Spleen (tissue), 13 donors: ENCODE results near the gene ETFB. TPM values are rescaled to one million over a fixed set of nuclear protein-coding genes. Genes with fewer than 3 reads are reported as not detected.

Experiments
- DNase-seq: peaks from one replicate; pipeline ENCODE4 v3.0.0-alpha.2; 2020
- H3K27ac ChIP-seq, 8 donors: fragments of 200-600 bp; sonication (generic) in 7 of 8; 1 replicate in 4 of 8; 2 replicates in 4 of 8; pipeline versions ENCODE4 v1.5.0 to v1.8.0; 2016 to 2021; ENCODE audit warnings: inconsistent platforms in 4 of 8, mild to moderate bottlenecking in 4 of 8, moderate library complexity in 1 of 8
- H3K27me3 ChIP-seq, 7 donors: fragments of 200-600 bp; sonication (generic) in 6 of 7; replicated peaks in 1 of 7; 1 replicate in 4 of 7; 2 replicates in 3 of 7; pipeline versions ENCODE4 v1.5.0 to v1.8.0; 2016 to 2021; ENCODE audit warnings: inconsistent platforms in 3 of 7, mild to moderate bottlenecking in 1 of 7
- H3K36me3 ChIP-seq, 6 donors: fragments of 200-600 bp; sonication (generic) in 5 of 6; 1 replicate in 4 of 6; 2 replicates in 2 of 6; pipeline versions ENCODE4 v1.5.0 to v1.8.0; 2016 to 2021; ENCODE audit warnings: inconsistent platforms in 2 of 6
- H3K4me1 ChIP-seq, 6 donors: fragments of 200-600 bp; sonication (generic) in 5 of 6; 1 replicate in 3 of 6; 2 replicates in 3 of 6; pipeline versions ENCODE4 v1.5.0 to v1.8.0; 2016 to 2021; ENCODE audit warnings: inconsistent platforms in 3 of 6
- H3K4me3 ChIP-seq, 8 donors: fragments of 200-600 bp; sonication (generic) in 7 of 8; 1 replicate in 4 of 8; 2 replicates in 4 of 8; pipeline versions ENCODE4 v1.5.0 to v1.8.0; 2016 to 2021; ENCODE audit warnings: inconsistent platforms in 4 of 8, mild to moderate bottlenecking in 4 of 8, moderate library complexity in 2 of 8
- H3K9me3 ChIP-seq, 8 donors: fragments of 200-600 bp; sonication (generic) in 7 of 8; 1 replicate in 4 of 8; 2 replicates in 4 of 8; pipeline versions ENCODE4 v1.5.0 to v1.8.0; 2016 to 2021; ENCODE audit warnings: inconsistent platforms in 4 of 8
- POLR2A ChIP-seq, 3 donors: fragments of 450-650 bp; IDR thresholded peaks; one replicate each; pipeline ENCODE4 v1.5.1; 2017; ENCODE audit warnings: antibody characterized with exemption in 3 of 3, mild to moderate bottlenecking in 1 of 3
- POLR2AphosphoS5 ChIP-seq, 3 donors: sonication (generic); formaldehyde crosslinking; IDR thresholded peaks; one replicate each; pipeline ENCODE4 v1.5.1; 2017; ENCODE audit warnings: antibody characterized with exemption in 3 of 3
- WGBS, 5 donors: extraction: QIAGEN DNeasy Blood & Tissue Kit in 3 of 5; methylation state at CpG; one replicate each; pipeline versions ENCODE4 v1.1.5 to v1.1.7; 2013 to 2018; 5-methylcytosine and 5-hydroxymethylcytosine counted together
- intact Hi-C: fragments of 100-400 bp; cut with DNase I; formaldehyde crosslinking; loops from one replicate; pipeline ENCODE4 v1.15.0; 2023; ENCODE audit warnings: low total_unique reads
- long read RNA-seq, 2 donors: transcript quantifications; one replicate each; lab custom pipeline, GENCODE V29; 2026
- polyA plus RNA-seq, 3 donors: library from polyadenylated mRNA; stranded (reverse); fragments of 200-250 nt; gene quantifications; one replicate each; pipeline ENCODE4 v1.2.1, GENCODE V29; 2013
- total RNA-seq, 7 donors: library from RNA; depleted of rRNA in 3 of 7; stranded (reverse); fragments of >200 nt in 3 of 7; fragmentation: NEBNext Ultra II Directional in 4 of 7; extraction: Animal tissue kit (Norgen Biotek cat#: 25700) in 4 of 7; gene quantifications; one replicate each; pipeline versions ENCODE4 v1.1.0 to v1.2.1, GENCODE V29; 2016 to 2021
- TF ChIP-seq, protein P1 (sequence below), 11 experiments: fragments of 200-600 bp in 7 of 11; fragments of 450-650 bp in 4 of 11; sonication (generic) in 4 of 11; IDR thresholded peaks in 8 of 11; conservative IDR thresholded peaks in 3 of 11; 1 replicate in 7 of 11; 2 replicates in 4 of 11; pipeline versions ENCODE4 v1.4.0 to v1.8.0; 2016 to 2021; ENCODE audit warnings: antibody characterized with exemption in 11 of 11, inconsistent platforms in 4 of 11, mild to moderate bottlenecking in 1 of 11
- donor health status: healthy with polysubstance abuse.
- donor health status: DM: no; HTN: no; CAD: no; lungs with moderate emphysema.
- donor health status: DM: no; HTN: no; CAD: no.
- donor health status: Bipolar disorder and iron deficiency.
- donor health status: healthy.
- donor health status: DM: no; HTN: no; CAD: no.
- donor health status: DM: yes; HTN: yes; CAD: no.

The ETFB gene
- total RNA-seq (10 to 100 TPM; 41.4 to 78.0 (median 54.1) TPM), polyA plus RNA-seq (100 to 1,000 TPM in 1 of 3 donors, 10 to 100 TPM in 2; 81.6 to 133 (median 93.5) TPM)
- long read RNA-seq, donor 1, transcript ETFB-201 (6 exons, 900 nt), result major isoform, 44 of 85 reads
- long read RNA-seq, donor 1, partial matches to known transcripts, result 37 of 85 reads
- long read RNA-seq, donor 1, other reads (novel, unspliced or antisense), result 0 of 85 reads
- long read RNA-seq, donor 2, transcript ETFB-201 (6 exons, 900 nt), result major isoform, 48 of 84 reads
- long read RNA-seq, donor 2, partial matches to known transcripts, result 32 of 84 reads
- long read RNA-seq, donor 2, other reads (novel, unspliced or antisense), result 0 of 84 reads

DNA sequence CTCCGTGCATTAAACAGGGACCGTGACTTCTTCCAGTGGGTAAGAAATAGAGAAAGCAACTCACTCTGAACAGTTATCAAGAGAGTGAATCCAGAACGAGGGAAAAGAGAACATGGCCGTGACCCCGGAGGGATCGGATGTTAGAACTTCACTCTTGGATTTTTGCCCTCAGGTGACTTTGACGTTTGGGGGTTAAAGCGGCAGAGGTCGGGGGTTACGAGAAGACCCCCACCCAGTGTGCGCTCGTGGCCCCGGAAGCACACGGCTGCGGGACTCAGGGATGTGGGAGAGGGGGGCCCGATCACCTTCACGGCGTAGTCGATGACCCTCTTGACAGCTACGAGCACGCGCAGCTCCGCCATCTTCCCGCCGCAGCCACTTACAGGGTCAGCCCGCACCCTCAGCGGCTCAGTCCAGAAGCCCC is at the start of gene ETFB:
Gene ETFB, minus strand, starts transcription at position 424 of the 424 bp plus-strand sequence. Its CDS starts 62 bp downstream, at position 362.
- no peaks in the 10 kb centered on the region for H3K27me3 ChIP-seq
- H3K9me3 ChIP-seq, result no peaks in the 10 kb centered on the region
- H3K36me3 ChIP-seq, result no peaks in the 10 kb centered on the region
- H3K27ac ChIP-seq, result peak within 1 kb of the TSS; percentile 75 to 97 (median 93)
- peaks cover 4 to 80% (median 45%) of the 10 kb centered on the region in 6 donors for H3K4me1 ChIP-seq
- TF ChIP-seq POLR2AphosphoS5 (IDR thresholded peaks at IDR 0.05), result peak in 1 of 3 donors; percentile 87
- TF ChIP-seq, protein P1, sequence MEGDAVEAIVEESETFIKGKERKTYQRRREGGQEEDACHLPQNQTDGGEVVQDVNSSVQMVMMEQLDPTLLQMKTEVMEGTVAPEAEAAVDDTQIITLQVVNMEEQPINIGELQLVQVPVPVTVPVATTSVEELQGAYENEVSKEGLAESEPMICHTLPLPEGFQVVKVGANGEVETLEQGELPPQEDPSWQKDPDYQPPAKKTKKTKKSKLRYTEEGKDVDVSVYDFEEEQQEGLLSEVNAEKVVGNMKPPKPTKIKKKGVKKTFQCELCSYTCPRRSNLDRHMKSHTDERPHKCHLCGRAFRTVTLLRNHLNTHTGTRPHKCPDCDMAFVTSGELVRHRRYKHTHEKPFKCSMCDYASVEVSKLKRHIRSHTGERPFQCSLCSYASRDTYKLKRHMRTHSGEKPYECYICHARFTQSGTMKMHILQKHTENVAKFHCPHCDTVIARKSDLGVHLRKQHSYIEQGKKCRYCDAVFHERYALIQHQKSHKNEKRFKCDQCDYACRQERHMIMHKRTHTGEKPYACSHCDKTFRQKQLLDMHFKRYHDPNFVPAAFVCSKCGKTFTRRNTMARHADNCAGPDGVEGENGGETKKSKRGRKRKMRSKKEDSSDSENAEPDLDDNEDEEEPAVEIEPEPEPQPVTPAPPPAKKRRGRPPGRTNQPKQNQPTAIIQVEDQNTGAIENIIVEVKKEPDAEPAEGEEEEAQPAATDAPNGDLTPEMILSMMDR (IDR thresholded peaks at IDR 0.05 in 8 of 11, conservative IDR thresholded peaks at IDR 0.05 in 3 of 11), result no peak
- H3K4me3 ChIP-seq, result peak within 1 kb of the TSS; percentile 51 to 95 (median 78)
- WGBS, 5 donors, result 0 to 1% (median 1%) methylated on average over 15 to 27 of the region's 27 CpGs
- intact Hi-C loops, result no loop called here
- DNase-seq, result no peak

DNA sequence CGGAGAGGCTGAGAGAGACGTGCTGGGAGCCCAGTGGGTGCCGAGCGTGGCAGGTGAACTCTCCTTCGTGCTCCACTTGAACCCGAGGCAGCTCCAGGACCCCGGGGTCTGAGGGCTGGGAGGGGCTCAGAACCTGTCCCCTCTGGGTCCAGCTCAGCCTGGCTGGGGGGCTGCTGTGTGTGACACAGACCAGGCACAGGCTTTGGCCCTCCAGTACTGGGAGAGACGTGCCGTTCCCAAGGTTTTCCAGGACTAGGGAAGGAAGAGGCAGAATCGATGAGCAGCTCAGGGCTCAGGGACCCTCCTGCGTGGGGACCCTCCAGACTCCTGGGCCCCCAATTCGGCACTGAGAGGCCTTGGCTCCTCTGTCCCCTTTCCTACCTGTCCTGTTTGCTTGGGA is 49.0 kb upstream of the ETFB start:
- TF ChIP-seq POLR2A (IDR thresholded peaks at IDR 0.05) (no peak), POLR2AphosphoS5 (IDR thresholded peaks at IDR 0.05) (no peak)
- TF ChIP-seq, protein P1 (IDR thresholded peaks at IDR 0.05 in 8 of 11, conservative IDR thresholded peaks at IDR 0.05 in 3 of 11), result no peak
- Histone ChIP-seq H3K4me3 (no peak overlapping the region), H3K9me3 (no peaks in the 10 kb centered on the region), H3K36me3 (peaks cover 0 to 58% (median 2%) of the 10 kb centered on the region in 6 donors), H3K27me3 (peaks cover 0 to 11% (median 0%) of the 10 kb centered on the region in 7 donors), H3K4me1 (peaks cover 0 to 68% (median 28%) of the 10 kb centered on the region in 6 donors), H3K27ac (no peak overlapping the region)
- intact Hi-C loops, result loop anchor here (10.0 kb wide), 1 partner anchor 240 kb away; no protein-coding TSS in a partner anchor
- no peak for DNase-seq
- WGBS, 5 donors, result 87 to 95% (median 91%) methylated on average over 12 of the region's 12 CpGs

- H3K9me3 ChIP-seq, result no peaks in the 10 kb centered on the region
- intact Hi-C loops, result loop anchor here (10.0 kb wide), 1 partner anchor 244 kb away; no protein-coding TSS in a partner anchor
- H3K27me3 ChIP-seq, result peaks cover 0 to 8% (median 0%) of the 10 kb centered on the region in 7 donors
- H3K36me3 ChIP-seq, result peaks cover 0 to 58% (median 2%) of the 10 kb centered on the region in 6 donors
- 91 to 95% (median 92%) methylated on average over 15 of the region's 15 CpGs for WGBS, 5 donors
- DNase-seq, result no peak
- H3K4me3 ChIP-seq, result no peak overlapping the region
- TF ChIP-seq, protein P1 (IDR thresholded peaks at IDR 0.05 in 8 of 11, conservative IDR thresholded peaks at IDR 0.05 in 3 of 11), result no peak
- TF ChIP-seq POLR2AphosphoS5 (IDR thresholded peaks at IDR 0.05) (no peak), POLR2A (IDR thresholded peaks at IDR 0.05) (no peak)
- no peak overlapping the region for H3K27ac ChIP-seq
- peaks cover 3 to 70% (median 33%) of the 10 kb centered on the region in 6 donors for H3K4me1 ChIP-seq
Measured at GRCh38 chr19:51410950-51411748, 45.0 kb upstream of the ETFB start.
